GM12878 (cell line): ENCODE results near the gene SPDYE17. TPM values are rescaled to one million over a fixed set of nuclear protein-coding genes. Genes with fewer than 3 reads are reported as not detected.
"Not testable (repeated sequence)": the region's sequence is repeated elsewhere in the genome, so short reads cannot be mapped to it uniquely, and the experiment has no call there.

Experiments used
- ATAC-seq: fragments of 200-7000 bp; cut with Tn5 transposase; 3 replicates; pipeline ENCODE4 v1.9.1; 2020; ENCODE audit warnings: mild to moderate bottlenecking, moderate library complexity
- BruUV-seq: library from RNA; stranded (reverse); fragments of 400-500 nt; replicated peaks from 2 replicates; lab custom pipeline; 2021; lab: Mats Ljungman, UMichigan
- CTCF ChIA-PET: fragments of 300-600 bp; sonication (Branson Sonifier 250); formaldehyde crosslinking; extraction: SDS; loops from one replicate; lab custom pipeline; 2021; ENCODE audit warnings: inconsistent platforms; lab: Yijun Ruan, JAX
- POLR2A ChIA-PET: fragments of 350-600 bp; formaldehyde crosslinking; extraction: SDS; loops from one replicate; lab custom pipeline; 2021; ENCODE audit warnings: inconsistent platforms; lab: Charles Lee
- RAD21 ChIA-PET: fragments of 300-600 bp; sonication (Branson Sonifier 250); formaldehyde crosslinking; loops from one replicate; lab custom pipeline; 2023; ENCODE audit warnings: antibody characterized with exemption; ENCODE audit not compliant: unreplicated experiment; lab: Charles Lee
- SMC1A ChIA-PET: fragments of 300-600 bp; sonication (Branson Sonifier 250); formaldehyde crosslinking; loops from one replicate; lab custom pipeline; 2023; ENCODE audit not compliant: unreplicated experiment, uncharacterized antibody; lab: Charles Lee
- DNase-seq: peaks from one replicate; pipeline ENCODE4 v3.0.0-alpha.2; 2011; ENCODE audit warnings: low read depth, low spot score
- FAIRE-seq: peaks from 3 replicates; lab custom pipeline; 2011; peaks lifted over from hg19 to GRCh38; lab: Jason Lieb, UNC
- H2AFZ ChIP-seq: 2 replicates; pipeline ENCODE4 v1.6.0; 2011; ENCODE audit warnings: low read depth, low read length, control low read depth; ENCODE audit not compliant: control insufficient read depth
- H3K27ac ChIP-seq: 2 replicates; pipeline ENCODE4 v1.5.1; 2011; ENCODE audit warnings: control low read depth; ENCODE audit not compliant: control insufficient read depth, insufficient read depth
- H3K27me3 ChIP-seq, 2 experiments: replicated peaks in 1 of 2; 2 replicates each; pipeline versions ENCODE4 v1.6.0 to v1.6.1; 2011; ENCODE audit warnings: low read length in 1 of 2; ENCODE audit not compliant: control insufficient read depth in 2 of 2, insufficient read depth in 2 of 2
- H3K36me3 ChIP-seq, 2 experiments: 2 replicates each; pipeline ENCODE4 v1.5.1; 2011; ENCODE audit warnings: low read length in 1 of 2; ENCODE audit not compliant: control insufficient read depth in 2 of 2, insufficient read depth in 2 of 2
- H3K4me1 ChIP-seq: 2 replicates; pipeline ENCODE4 v1.6.1; 2011; ENCODE audit warnings: mild to moderate bottlenecking, low read length, moderate library complexity, mixed read lengths; ENCODE audit not compliant: control insufficient read depth, insufficient read depth
- H3K4me2 ChIP-seq: 2 replicates; pipeline ENCODE4 v1.6.0; 2011; ENCODE audit warnings: control low read depth; ENCODE audit not compliant: control insufficient read depth, insufficient read depth
- H3K4me3 ChIP-seq: fragments of 200-600 bp; sonication (generic); 2 replicates; pipeline ENCODE4 v1.5.1; 2016
- H3K79me2 ChIP-seq: 2 replicates; pipeline ENCODE4 v1.6.0; 2011; ENCODE audit warnings: low read length; ENCODE audit not compliant: control insufficient read depth, insufficient read depth
- H3K9ac ChIP-seq: 2 replicates; pipeline ENCODE4 v1.8.0; 2011; ENCODE audit warnings: low read length, control low read depth, mixed read lengths; ENCODE audit not compliant: control insufficient read depth, insufficient read depth
- H3K9me3 ChIP-seq: replicated peaks from 3 replicates; pipeline ENCODE4 v1.5.1; 2011; ENCODE audit warnings: mild to moderate bottlenecking, low read length; ENCODE audit not compliant: control insufficient read depth, insufficient read depth
- H4K20me1 ChIP-seq: 2 replicates; pipeline ENCODE4 v1.6.0; 2011; ENCODE audit not compliant: control insufficient read depth, insufficient read depth
- WGBS: methylation state at CpG from one replicate; pipeline ENCODE4 v1.1.6; 2016; ENCODE audit warnings: low lambda C conversion rate; ENCODE audit not compliant: insufficient replicate concordance, insufficient coverage; ENCODE audit errors: missing lambda C conversion rate; 5-methylcytosine and 5-hydroxymethylcytosine counted together
- in situ Hi-C: fragments of 300-500 bp; cut with MboI; formaldehyde crosslinking; loops from 9 replicates; pipeline ENCODE4 v1.14.3; 2018; ENCODE audit warnings: mixed read lengths
- intact Hi-C: fragments of 100-400 bp; cut with micrococcal nuclease; formaldehyde crosslinking; loops from one replicate; pipeline ENCODE4 v1.14.2; 2022; ENCODE audit not compliant: unreplicated experiment
- polyA plus RNA-seq, 11 experiments: library from polyadenylated mRNA; depleted of rRNA in 4 of 11; unstranded in 6 of 11; stranded (reverse) in 5 of 11; fragments of >200 nt; fragmentation: Nextera tagmentation in 4 of 11; fragmentation: Illumina TruSeq in 1 of 11; extraction: Ambion mirVana in 4 of 11; extraction: Trizol in 1 of 11; gene quantifications; 1 replicate in 1 of 11; 2 replicates in 10 of 11; pipeline versions ENCODE4 v1.2.1 to v1.2.3, GENCODE V29; 2011 to 2016; ENCODE audit warnings: inconsistent platforms in 2 of 11, missing spikeins in 2 of 11, low read depth in 1 of 11
- total RNA-seq, 4 experiments: library from RNA; depleted of rRNA in 3 of 4; stranded (reverse); fragments of >200 nt in 3 of 4; fragmentation: Illumina TruSeq in 1 of 4; extraction: Trizol in 1 of 4; gene quantifications; 2 replicates each; pipeline versions ENCODE4 v1.2.1 to v1.2.3, GENCODE V29; 2013 to 2021

SPDYE17 gene
- total and polyA plus RNA-seq, 10 of the 15 experiments (the other 5 are each of a cell fraction or from before 2014, with no cell fraction given) = not detected

- intact Hi-C loops, RAD21 ChIA-PET, H3K4me1 ChIP-seq, H3K79me2 ChIP-seq, ATAC-seq, H3K27me3 ChIP-seq, BruUV-seq, DNase-seq, H3K9ac ChIP-seq, H3K27ac ChIP-seq, in situ Hi-C loops, FAIRE-seq, H3K36me3 ChIP-seq, CTCF ChIA-PET, POLR2A ChIA-PET, H2AFZ ChIP-seq, SMC1A ChIA-PET, H4K20me1 ChIP-seq, H3K9me3 ChIP-seq, H3K4me3 ChIP-seq, H3K4me2 ChIP-seq: not testable (repeated sequence)
- 70% methylated on average over 5 of the region's 12 CpGs for WGBS
Observed at GRCh38 chr7:76990202-76990601, 42.0 kb downstream of the SPDYE17 start.

- H3K9ac ChIP-seq, H3K27me3 ChIP-seq, CTCF ChIA-PET, H3K4me3 ChIP-seq, H3K36me3 ChIP-seq, SMC1A ChIA-PET, H3K27ac ChIP-seq, FAIRE-seq, POLR2A ChIA-PET, ATAC-seq, BruUV-seq, H3K9me3 ChIP-seq, H2AFZ ChIP-seq, intact Hi-C loops, in situ Hi-C loops, RAD21 ChIA-PET, H4K20me1 ChIP-seq, H3K4me2 ChIP-seq, H3K79me2 ChIP-seq, H3K4me1 ChIP-seq, DNase-seq: not testable (repeated sequence)
- 92% methylated on average over 8 of the region's 16 CpGs for WGBS
Observed at GRCh38 chr7:76985924-76986717, 46.0 kb downstream of the SPDYE17 start.
